ENCODE measurements around the gene OSTM1.
A peak's percentile ranks its signal among the peaks of the same experiment; 100 is the strongest.
"Not testable (repeated sequence)": the region's sequence is repeated elsewhere in the genome, so short reads cannot be mapped to it uniquely, and the experiment has no call there.

Gene OSTM1

DNA sequence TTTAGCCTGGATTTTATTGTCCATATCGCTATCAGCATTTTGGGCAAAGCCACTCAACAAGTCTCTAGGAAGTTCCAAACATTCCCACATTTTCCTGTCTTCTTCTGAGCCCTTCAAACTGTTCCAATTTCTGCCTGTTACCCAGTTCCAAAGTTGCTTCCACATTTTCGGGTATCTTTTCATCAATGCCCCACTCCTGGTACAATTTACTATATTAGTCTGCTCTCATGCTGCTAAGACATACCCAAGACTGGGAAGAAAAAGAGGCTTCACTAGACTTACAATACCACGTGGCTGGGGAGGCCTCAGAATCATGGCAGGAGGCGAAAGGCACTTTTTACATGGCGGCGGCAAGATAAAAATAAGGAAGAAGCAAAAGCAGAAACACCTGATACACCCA lies 58.3 kb downstream of the OSTM1 start:
- not testable (repeated sequence) for DNase-seq

DNA sequence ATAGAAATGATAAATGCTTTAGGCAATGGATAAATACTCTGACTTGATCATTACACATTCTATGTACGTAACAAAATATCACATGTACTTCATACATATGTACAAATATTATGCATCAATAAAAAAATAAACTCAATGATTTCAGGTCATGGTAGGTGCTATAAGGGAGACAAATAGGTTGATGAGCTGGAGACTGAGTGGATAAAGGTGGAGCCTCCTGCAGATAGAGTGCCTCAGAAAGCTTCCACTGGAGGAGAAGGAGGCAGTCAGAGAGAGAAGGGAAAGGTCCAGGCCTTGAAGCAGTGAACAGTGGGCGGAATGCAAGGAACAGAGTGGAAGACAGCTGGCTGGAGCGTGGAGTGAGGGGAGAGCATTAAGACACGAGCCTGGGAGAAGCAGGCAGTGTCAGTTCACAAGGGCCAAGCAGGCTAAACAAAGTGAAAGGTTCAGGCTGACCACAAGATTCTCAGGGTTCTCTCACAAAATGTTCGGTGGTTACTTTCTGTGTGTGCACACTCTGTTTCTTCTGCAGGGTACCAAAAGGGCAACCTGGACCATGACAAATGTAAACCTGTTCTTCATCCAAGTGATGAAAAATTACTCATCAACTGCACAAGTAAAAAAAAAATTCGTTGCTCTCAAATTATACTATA lies 60.6 kb downstream of the OSTM1 start:
- no peak for DNase-seq

GRCh38 chr6:108009894-108010293 lies 64.6 kb downstream of the OSTM1 start:
- DNase-seq = peak; percentile 1

DNA sequence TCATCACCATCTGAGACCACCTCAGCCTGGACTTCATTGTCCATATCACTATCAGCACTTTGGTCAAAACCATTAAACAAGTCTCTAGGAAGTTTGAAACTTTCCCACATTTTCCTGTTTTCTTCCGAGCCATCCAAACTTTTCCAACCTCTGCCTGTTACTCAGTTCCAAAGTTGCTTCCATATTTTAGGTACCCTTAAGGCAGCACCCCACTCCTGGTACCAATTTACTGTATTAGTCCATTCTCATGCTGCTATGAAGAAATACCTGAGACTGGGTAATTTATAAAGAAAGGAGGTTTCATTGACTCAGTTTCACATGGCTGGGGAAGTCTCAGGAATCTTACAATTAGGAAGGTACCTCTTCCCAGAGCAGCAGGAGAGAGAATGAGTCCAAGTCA lies 65.3 kb downstream of the OSTM1 start:
- DNase-seq = not testable (repeated sequence)

DNA sequence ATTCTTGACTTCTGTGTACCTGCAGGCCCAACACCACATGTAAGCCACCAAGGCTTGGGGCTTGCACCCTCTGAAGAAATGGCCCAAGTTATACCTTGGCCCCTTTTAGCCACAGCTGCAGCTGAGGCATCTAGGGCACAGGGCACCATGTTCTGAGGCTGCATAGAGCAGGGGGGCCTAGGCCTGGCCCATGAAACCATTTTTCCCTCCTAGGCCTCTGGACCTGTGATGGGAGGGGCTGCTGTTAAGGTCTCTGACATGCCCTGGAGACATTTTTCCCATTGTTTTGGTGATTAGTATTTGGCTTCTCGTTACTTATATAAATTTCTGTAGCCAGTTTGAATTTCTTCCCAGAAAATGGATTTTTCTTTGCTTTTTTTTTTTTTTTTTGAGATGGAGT lies 66.2 kb downstream of the OSTM1 start:
- DNase-seq = no peak

DNA sequence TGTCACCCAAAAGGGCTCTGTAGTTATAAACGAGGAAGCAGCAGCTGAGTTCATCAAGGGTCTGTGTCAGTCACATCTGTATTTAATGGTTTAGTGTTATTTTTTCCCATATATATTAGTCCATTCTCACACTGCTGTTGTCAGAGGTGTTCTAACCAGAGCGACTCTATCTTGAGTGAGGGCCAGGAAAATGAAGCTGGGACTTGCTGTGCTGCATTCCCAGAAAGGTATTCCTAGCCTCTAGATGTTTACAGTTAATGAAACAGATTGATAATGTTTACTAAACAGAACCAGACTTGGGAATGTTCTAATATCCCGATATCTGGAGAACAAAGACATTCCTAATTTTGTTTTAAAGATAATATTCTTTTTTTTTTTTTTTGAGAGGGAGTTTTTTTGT lies 68.6 kb downstream of the OSTM1 start:
- no peak for DNase-seq

GRCh38 chr6:108004861-108005260 lies 69.7 kb downstream of the OSTM1 start:
- no peak for DNase-seq

DNA sequence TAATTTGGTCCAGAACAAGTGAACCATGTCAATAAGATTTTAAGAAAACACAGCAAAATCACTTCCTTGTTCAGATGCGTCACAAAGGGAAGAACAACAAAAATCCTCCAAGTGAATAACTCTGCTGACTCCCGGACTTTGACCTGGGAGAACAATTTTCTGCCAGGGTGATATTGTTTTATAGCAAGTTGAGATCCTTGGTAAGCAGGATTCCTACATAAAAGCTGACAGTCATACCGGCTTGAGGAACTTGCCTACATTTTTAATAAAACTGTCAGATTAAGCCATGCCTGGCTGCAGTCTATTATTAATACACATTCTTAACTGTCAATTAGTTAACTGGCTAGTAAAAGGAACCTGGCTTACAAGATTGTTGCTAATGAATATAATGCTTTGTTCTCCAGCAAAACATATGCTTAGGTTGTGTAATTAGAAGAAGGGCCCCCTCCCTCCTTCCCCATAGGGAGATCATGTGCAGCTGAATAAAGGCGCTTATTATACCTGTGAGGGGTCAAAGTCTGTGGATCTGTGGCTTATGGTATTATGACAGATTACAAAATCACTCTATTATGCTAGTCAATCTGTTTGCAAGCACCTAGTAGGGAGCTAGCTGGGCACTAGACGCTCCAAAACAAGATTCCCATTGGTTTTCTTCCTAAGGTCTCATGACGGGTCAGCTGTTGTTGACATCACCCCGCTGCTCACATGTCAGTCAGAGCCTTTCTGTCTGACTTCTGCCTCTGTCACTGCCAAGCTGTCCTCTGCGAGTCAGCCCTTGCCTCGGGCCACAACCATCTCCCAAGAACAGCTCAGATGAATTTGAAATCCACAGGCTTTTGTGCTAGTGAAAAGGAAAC lies 71.9 kb downstream of the OSTM1 start:
- DNase-seq = peak; percentile 67

DNA sequence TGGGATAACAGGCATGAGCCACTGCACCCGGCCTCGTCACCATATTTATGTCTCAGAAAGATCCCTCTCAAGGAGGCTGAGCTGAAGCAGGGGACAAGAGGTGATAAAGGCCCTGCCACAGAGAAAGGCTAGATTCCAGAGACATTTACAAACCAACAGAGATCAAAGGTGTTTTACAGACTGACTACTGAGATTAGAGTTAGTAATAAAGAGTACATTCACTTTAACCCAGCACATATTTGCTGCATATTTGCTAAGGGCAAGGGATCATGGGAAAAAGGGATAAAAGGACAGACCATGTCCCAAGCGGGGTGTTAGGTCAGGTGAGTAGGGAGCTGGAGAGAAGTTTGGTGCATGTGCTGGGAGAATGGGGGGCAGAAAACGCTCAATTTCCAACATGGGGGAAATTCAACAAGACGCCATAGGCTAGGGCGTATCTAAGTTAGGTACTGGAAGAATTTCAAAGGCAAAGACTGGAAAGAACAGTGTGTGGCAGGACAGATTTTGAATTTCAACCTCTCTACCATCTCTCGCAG lies 72.8 kb downstream of the OSTM1 start:
- no peak for DNase-seq

DNA sequence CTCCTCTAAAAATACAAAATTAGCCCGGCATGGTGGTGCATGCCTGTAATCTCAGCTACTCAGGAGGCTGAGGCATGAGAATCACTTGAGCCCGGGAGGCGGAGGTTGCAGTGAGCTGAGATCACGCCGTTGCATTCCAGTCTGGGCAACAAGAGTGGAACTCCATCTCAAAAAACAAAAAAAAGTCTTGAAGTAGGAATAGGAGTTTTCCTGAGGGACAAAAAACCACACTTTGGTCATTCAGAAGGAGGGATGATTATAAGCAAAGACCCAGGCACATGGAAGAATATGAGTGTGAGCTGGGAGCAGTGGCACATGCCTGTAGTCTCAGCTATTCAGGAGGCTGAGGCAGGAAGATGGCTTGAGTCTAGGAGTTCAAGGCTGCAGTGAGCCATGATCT lies 74.3 kb downstream of the OSTM1 start:
- DNase-seq = not testable (repeated sequence)

DNA sequence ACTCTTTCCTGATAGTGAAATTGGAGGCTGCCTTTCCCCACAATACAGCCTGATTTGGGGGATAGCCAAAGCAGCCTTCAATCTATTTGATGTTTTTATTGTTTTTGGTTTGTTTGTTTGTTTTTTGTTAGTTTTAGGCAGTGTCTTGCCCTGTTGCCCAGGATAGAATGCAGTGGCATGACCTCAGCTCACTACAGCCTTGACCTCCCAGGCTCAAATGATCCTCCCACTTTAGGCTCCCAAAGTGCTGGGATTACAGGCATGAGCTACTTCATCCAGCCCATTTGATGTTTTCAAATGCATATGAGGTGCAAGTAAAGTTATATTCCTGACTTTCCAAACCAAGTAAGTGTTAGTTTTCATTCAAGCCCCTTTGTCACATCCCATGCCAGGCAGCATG lies 75.2 kb downstream of the OSTM1 start:
- no peak for DNase-seq

GRCh38 chr6:107991772-107992550 lies 82.6 kb downstream of the OSTM1 start:
- no peak for DNase-seq

Data from DMS53 (cell line).